Stimulated activated CD4-positive, alpha-beta T cell treated with anti-CD3 and anti-CD28 coated beads, Interleukin-15, amount 100 ng/mL, for 48 hours (primary cell): Measurements from ENCODE around the gene WFS1.
A peak's percentile ranks its signal among the peaks of the same experiment; 100 is the strongest.

ENCODE experiments used
- DNase-seq, 2 donors: peaks; one replicate each; pipeline ENCODE4 v3.0.0-alpha.2; 2020; ENCODE audit warnings: low read depth in 2 of 2

The WFS1 gene

GRCh38 chr4:6324999-6325787 lies 55.5 kb downstream of the WFS1 start:
- no peak for DNase-seq

DNA sequence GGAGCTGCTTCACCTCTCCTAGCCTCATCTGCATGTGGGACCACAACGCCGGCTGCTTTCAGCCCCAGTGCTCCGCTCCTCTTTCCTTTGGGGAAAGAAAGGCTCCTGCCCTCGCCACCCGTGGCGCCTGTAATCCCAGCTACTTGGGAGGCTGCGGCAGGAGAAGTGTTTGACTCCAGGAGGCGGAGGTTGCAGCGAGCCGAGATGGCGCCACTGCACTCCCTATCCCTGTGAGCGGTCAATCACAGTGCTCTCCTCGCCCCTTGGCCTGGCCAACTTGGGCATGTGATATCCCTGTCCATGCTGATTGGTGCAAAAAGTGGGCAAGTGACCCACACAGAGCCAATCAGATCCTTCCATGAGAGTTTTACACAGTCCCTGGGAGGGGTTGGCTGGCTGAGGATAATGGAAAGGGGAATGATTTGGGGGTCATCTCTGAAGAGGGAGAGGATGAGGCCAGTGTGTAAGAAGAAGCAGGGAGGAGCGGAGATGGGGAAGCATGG lies 56.2 kb downstream of the WFS1 start:
- no peak for DNase-seq

DNA sequence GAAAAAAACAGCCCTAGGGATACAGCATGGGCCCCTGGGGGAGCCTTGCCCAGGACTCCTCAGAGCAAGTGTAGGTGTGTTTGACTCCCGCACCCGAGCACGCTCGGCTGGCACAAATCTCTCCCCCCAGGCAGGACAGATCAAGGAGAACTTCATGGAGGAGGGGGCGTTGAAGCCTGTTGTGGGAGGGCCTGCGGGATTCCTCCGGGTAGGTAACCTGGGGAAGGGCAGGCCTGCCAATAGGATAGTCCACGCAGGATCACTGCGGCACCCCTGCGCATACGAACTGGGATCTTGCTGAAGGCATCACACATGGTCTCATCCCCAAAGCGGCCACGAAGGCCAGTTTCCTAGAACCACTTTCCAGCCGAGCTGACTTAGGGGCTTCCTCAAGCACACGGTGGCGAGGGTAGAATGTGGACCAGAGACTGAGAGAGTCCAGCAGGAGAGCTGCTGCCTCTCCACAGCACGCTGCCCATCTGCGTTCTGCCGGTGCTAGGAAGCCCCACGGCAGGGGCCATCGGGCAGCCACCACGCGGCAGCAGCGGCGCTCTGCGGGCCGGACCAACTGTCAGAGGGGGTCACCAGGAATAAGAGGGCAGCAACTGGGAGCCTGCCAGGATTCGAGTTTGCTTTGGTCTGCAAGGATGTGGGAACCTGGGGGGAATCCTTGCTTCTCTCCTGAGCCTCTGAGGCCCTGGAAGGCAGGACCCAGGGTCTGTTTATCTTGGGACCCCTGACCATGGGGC lies 56.8 kb downstream of the WFS1 start:
- DNase-seq, result no peak

GRCh38 chr4:6327220-6327917 lies 57.7 kb downstream of the WFS1 start:
- peak; percentile 62 to 68 for DNase-seq

GRCh38 chr4:6328526-6328925 lies 58.9 kb downstream of the WFS1 start:
- DNase-seq, result no peak

GRCh38 chr4:6329478-6330383 lies 60.1 kb downstream of the WFS1 start:
- DNase-seq, result no peak

- no peak for DNase-seq
Measured at GRCh38 chr4:6330384-6330767, 60.7 kb downstream of the WFS1 start.

- DNase-seq, result no peak
Measured at GRCh38 chr4:6331018-6331417, 61.4 kb downstream of the WFS1 start.

- DNase-seq, result no peak
Measured at GRCh38 chr4:6331468-6331867, 61.8 kb downstream of the WFS1 start.

GRCh38 chr4:6332042-6332668 lies 62.5 kb downstream of the WFS1 start:
- DNase-seq, result no peak

DNA sequence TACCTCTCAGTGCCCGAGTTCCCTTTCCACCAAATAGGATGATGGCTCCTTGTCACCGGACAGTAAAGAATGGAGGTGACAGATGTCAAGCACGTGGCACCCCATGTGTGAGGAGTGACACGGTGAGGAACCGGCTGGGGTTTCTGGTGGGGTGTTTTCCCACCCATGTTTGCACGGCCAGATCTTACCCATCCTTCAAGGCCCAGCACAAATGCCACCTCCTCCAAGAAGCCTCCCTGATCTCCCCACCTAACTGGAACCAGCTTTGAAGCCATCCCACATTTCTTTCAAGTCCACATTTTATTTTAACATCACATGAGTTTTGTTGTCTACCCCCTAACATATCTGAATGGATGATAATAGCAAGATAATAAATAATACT lies 63.0 kb downstream of the WFS1 start:
- DNase-seq, result no peak

DNA sequence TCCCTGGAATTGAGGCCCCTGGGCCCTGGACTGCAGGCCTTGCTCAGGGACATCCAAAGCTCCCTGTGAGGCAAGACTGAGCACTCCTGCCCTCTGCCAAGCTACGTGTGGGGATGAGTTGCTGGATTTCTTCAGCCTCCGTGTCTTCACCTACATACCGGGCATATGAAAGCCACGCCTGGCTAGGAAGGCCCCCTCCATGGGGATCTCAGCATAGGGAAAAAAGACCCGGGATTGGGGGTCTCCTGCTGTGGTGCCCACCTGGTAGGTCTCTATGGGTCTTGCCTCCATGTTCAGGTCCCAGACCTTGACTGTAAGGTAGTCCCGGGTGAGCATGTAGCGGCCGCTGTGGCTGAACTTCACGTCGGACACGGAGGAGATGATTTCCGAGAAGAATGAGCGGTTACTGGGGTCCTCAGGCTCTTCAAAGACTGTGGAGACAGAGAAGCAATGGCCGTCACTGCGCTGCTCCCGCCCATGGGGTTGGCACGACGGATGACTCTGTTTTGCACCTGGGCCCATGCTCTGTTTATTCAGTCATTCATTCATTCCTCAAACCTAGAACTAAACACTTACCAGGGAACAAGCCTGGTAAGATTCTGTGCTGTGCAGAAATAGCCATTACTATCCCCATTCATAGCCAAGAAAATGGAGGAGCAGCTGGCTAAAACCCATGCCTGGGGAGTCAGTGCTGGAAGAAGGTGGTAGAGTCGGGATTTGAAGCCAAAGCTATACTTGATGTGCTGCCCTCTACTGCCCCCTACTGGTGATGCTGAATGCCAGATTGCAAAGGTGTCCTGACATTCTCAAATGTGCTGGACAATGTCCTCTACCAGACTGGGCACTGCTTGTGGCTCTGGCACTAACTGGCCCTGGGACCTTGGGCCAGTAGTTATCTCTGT lies 63.9 kb downstream of the WFS1 start:
- peak in 1 of 2 donors; percentile 14 for DNase-seq

GRCh38 chr4:6334203-6334887 lies 64.7 kb downstream of the WFS1 start:
- no peak for DNase-seq

- no peak for DNase-seq
Measured at GRCh38 chr4:6335040-6335590, 65.5 kb downstream of the WFS1 start.

GRCh38 chr4:6336166-6336565 lies 66.5 kb downstream of the WFS1 start:
- DNase-seq, result no peak

DNA sequence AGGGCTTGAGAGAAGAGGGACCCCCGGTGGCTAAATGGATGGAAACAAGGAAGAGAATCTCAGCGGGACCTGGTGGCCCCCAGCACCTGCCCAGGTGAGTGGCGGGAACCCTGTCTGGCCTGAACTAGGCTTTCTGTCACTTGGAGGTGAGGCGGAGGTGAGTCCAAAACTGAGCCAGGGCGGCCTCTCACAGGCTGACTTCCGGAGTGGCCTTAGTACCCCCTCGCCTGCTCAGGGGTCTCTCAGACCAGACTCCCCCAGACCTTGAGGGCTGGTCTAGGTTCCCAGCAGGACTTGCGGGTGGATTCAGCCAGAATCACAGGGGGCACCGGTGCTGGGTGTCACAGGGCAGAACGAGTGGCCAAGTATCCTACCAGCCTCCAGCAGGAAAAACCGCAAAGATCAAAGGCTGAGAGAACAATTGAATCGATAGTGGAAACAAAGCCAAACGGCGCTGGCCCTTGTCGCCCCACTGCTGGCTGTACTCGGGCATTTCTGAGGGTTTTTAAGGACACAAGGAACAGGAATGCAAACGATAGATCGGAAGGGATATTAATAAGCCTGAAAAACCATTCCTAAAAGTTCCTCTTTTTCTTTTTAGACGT lies 67.8 kb downstream of the WFS1 start:
- no peak for DNase-seq

GRCh38 chr4:6338175-6338950 lies 68.7 kb downstream of the WFS1 start:
- no peak for DNase-seq
